ENCODE results near the gene TMEM98.

GRCh38 chr17:32928586-32929535 is 908 bp downstream of the TMEM98 start:
- TF ChIP-seq CTCF (optimal IDR thresholded peaks at IDR 0.05 in 1 of 3, IDR thresholded peaks at IDR 0.05 in 1 of 3, conservative IDR thresholded peaks at IDR 0.05 in 1 of 3; ENCODE audit: extremely low read depth in 1 of 3, insufficient read depth in 2 of 3, low read length in 3 of 3) (no peak), EZH2 (IDR thresholded peaks at IDR 0.05; ENCODE audit: low read length) (no peak)
